Thyroid gland (tissue), 4 donors: Measurements from ENCODE around the gene UPP1. TPM values are rescaled to one million over a fixed set of nuclear protein-coding genes. Genes with fewer than 3 reads are reported as not detected.

Experiments used
- DNase-seq, 2 donors: peaks; one replicate each; pipeline ENCODE4 v3.0.0-alpha.2; 2019
- H3K27ac ChIP-seq, 3 donors: fragments of 200-600 bp; sonication (generic); 1 replicate in 2 of 3; 2 replicates in 1 of 3; pipeline ENCODE4 v1.5.1; 2016 to 2019; ENCODE audit warnings: mild to moderate bottlenecking in 1 of 3, moderate library complexity in 1 of 3
- H3K27me3 ChIP-seq: fragments of 200-600 bp; sonication (generic); one replicate; pipeline ENCODE4 v1.5.1; 2019
- H3K36me3 ChIP-seq, 2 donors: fragments of 200-600 bp; sonication (generic); one replicate each; pipeline ENCODE4 v1.5.1; 2016 to 2019
- H3K4me1 ChIP-seq, 2 donors: fragments of 200-600 bp; sonication (generic); one replicate each; pipeline ENCODE4 v1.5.1; 2017 to 2019
- H3K4me3 ChIP-seq, 3 donors: fragments of 200-600 bp; sonication (generic); replicated peaks in 1 of 3; 1 replicate in 2 of 3; 2 replicates in 1 of 3; pipeline ENCODE4 v1.5.1; 2016; ENCODE audit warnings: mild to moderate bottlenecking in 1 of 3
- H3K9me3 ChIP-seq: fragments of 200-600 bp; sonication (generic); one replicate; pipeline ENCODE4 v1.5.1; 2017
- CTCF ChIP-seq, 6 experiments: fragments of 200-600 bp in 3 of 6; fragments of 450-650 bp in 3 of 6; sonication (generic) in 3 of 6; IDR thresholded peaks; one replicate each; pipeline ENCODE4 v1.5.1; 2016 to 2019; ENCODE audit warnings: antibody characterized with exemption in 6 of 6, mild to moderate bottlenecking in 2 of 6, inconsistent platforms in 1 of 6, moderate library complexity in 1 of 6
- POLR2A ChIP-seq, 2 donors: fragments of 450-650 bp; IDR thresholded peaks; one replicate each; pipeline ENCODE4 v1.6.1; 2017; ENCODE audit warnings: antibody characterized with exemption in 2 of 2, mild to moderate bottlenecking in 2 of 2, moderate library complexity in 1 of 2
- WGBS, 2 donors: methylation state at CpG; one replicate each; pipeline ENCODE4 v1.1.5; 2017; 5-methylcytosine and 5-hydroxymethylcytosine counted together
- intact Hi-C: fragments of 100-400 bp; cut with DNase I; formaldehyde crosslinking; loops from one replicate; pipeline ENCODE4 v1.15.1; 2023
- total RNA-seq, 4 donors: library from RNA; depleted of rRNA; stranded (reverse); fragments of >200 nt; gene quantifications; one replicate each; pipeline ENCODE4 v1.2.3, GENCODE V29; 2016

The UPP1 gene
- total RNA-seq, 4 donors from 2014 or later: 11.3 to 16.9 (median 15.0) TPM

- Histone ChIP-seq H3K4me3 (no peak overlapping the region), H3K36me3 (peaks cover 17 to 25% of the 10 kb centered on the region in 2 donors), H3K27me3 (no peaks in the 10 kb centered on the region), H3K9me3 (no peaks in the 10 kb centered on the region), H3K4me1 (no peaks in the 10 kb centered on the region), H3K27ac (no peak overlapping the region)
- TF ChIP-seq POLR2A (IDR thresholded peaks at IDR 0.05) (no peak), CTCF (IDR thresholded peaks at IDR 0.05) (no peak)
- intact Hi-C loops: loop anchor here (5.0 kb wide), 2 partner anchors 119 to 169 kb away; no protein-coding TSS in a partner anchor
- DNase-seq: no peak
- 89 to 91% methylated on average over 8 of the region's 8 CpGs for WGBS, 2 donors
Measured at GRCh38 chr7:48111596-48111995, 22.5 kb downstream of the UPP1 start.

DNA sequence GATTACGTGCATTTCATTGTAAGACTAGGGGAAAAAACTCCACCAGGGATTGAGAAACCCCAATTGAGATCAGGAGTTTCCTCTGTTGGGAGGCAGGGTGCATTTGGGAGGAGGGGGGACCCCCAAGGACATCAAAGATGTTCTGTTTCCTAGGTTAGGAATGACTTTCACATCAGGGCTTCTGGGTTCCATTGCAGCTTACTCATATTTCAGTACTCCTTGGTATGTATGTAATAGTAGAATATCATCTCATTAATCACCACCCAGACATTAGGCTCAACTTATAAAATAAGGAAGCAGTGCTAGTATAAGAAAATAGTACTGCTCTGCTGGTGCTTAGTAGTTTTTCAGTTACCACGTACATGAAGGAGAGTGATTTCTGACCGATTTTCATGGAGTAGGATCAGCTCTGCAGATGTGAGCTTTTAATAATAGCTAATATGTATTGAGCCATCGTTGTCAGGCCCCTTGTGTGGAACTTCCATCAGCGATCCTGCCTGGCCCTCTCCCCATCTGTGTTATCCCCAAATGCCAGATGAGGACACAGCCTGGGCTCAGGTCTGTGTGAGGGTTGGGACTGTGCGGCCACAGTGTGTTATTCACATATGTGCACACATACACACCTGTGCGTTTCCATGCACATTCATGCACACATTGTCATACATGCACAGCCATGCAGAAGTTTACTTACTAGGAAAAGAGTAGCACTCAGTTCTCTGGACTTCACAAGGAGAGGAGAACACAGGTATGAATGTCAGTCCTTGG, 23.5 kb downstream of the UPP1 start:
- TF ChIP-seq POLR2A (IDR thresholded peaks at IDR 0.05) (no peak), CTCF (IDR thresholded peaks at IDR 0.05) (no peak)
- DNase-seq: no peak
- Histone ChIP-seq H3K27ac (no peak overlapping the region), H3K27me3 (no peaks in the 10 kb centered on the region), H3K36me3 (peaks cover 7 to 16% of the 10 kb centered on the region in 2 donors), H3K9me3 (no peaks in the 10 kb centered on the region), H3K4me1 (no peaks in the 10 kb centered on the region), H3K4me3 (no peak overlapping the region)
- intact Hi-C loops: loop anchor here (5.0 kb wide), 2 partner anchors 120 to 170 kb away; no protein-coding TSS in a partner anchor
- WGBS, 2 donors: 84 to 92% methylated on average over 7 of the region's 7 CpGs

DNA sequence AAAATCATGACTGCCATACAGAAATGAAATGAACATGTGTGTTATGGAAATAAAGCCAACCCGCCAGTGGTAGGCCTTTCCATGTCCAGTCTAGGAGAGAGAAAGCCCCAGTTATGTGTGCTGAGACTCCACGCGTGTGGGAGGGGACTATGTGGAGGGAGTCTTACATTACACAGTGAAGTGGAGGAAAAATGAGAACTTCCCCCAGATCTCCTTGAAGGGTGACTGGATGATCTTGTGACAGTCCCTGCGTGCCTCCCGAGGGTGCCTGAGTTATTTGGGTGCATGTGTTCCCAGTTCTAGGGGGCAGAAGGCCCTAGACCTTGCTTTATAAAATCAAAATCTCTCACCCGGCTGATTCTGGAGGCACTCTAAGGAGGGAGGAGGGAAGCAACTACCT, 24.2 kb downstream of the UPP1 start:
- H3K9me3 ChIP-seq: no peaks in the 10 kb centered on the region
- WGBS, 2 donors: 77 to 86% methylated on average over 6 of the region's 6 CpGs
- intact Hi-C loops: loop anchor here (5.0 kb wide), 2 partner anchors 121 to 171 kb away; no protein-coding TSS in a partner anchor
- no peaks in the 10 kb centered on the region for H3K4me1 ChIP-seq
- H3K27me3 ChIP-seq: no peaks in the 10 kb centered on the region
- no peak overlapping the region for H3K27ac ChIP-seq
- H3K4me3 ChIP-seq: no peak overlapping the region
- H3K36me3 ChIP-seq: peaks cover under 1 to 9% of the 10 kb centered on the region in 2 donors
- no peak for DNase-seq
- TF ChIP-seq CTCF (IDR thresholded peaks at IDR 0.05) (no peak), POLR2A (IDR thresholded peaks at IDR 0.05) (no peak)

- H3K4me3 ChIP-seq: no peak overlapping the region
- no peaks in the 10 kb centered on the region for H3K9me3 ChIP-seq
- no peaks in the 10 kb centered on the region for H3K27me3 ChIP-seq
- no peak for TF ChIP-seq CTCF (IDR thresholded peaks at IDR 0.05)
- no peak for TF ChIP-seq POLR2A (IDR thresholded peaks at IDR 0.05)
- DNase-seq: no peak
- H3K4me1 ChIP-seq: no peaks in the 10 kb centered on the region
- no peak overlapping the region for H3K27ac ChIP-seq
- intact Hi-C loops: loop anchor here (5.0 kb wide), 2 partner anchors 122 to 172 kb away; no protein-coding TSS in a partner anchor
- WGBS, 2 donors: 77 to 89% methylated on average over 8 to 9 of the region's 9 CpGs
- H3K36me3 ChIP-seq: peaks cover 0 to 2% of the 10 kb centered on the region in 2 donors
Measured at GRCh38 chr7:48114115-48114514, 25.1 kb downstream of the UPP1 start.

DNA sequence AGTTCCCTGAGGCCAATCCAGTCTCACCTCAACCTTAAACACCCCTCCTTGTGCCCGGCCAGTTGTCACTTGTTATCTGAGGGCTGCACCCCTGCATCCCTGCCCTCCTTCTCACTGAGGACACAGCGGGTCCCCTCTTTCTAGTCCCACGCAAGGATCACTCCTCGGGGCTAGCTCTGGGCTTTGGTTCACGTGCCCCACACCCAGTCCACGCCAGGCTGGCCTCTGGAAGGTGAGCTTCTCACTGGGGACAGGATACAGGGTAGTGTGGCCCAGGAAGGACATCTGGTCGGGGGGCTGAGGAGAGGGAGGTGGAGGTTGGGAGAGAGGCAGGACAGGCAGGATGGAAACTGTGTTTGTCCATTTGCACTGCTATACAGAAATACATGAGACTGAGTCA, 25.5 kb downstream of the UPP1 start:
- no peaks in the 10 kb centered on the region for H3K4me1 ChIP-seq
- 97% methylated on average over 7 of the region's 7 CpGs for WGBS, 2 donors
- intact Hi-C loops: loop anchor here (5.0 kb wide), 2 partner anchors 122 to 172 kb away; no protein-coding TSS in a partner anchor

More for the DNA sequence above, 25.5 kb downstream of the UPP1 start:
- Histone ChIP-seq H3K9me3 (no peaks in the 10 kb centered on the region), H3K27me3 (no peaks in the 10 kb centered on the region), H3K27ac (no peak overlapping the region), H3K4me3 (no peak overlapping the region), H3K36me3 (no peaks in the 10 kb centered on the region)
- no peak for DNase-seq
- TF ChIP-seq POLR2A (IDR thresholded peaks at IDR 0.05) (no peak), CTCF (IDR thresholded peaks at IDR 0.05) (no peak)
